NCI-H526 treated with DMSO at 0.1 percent for 48 hours (cell line): ENCODE results near the gene AFG3L2.

Experiments used
- DNase-seq: peaks from one replicate; lab custom pipeline; 2025; lab: John Stamatoyannopoulos, UW

Gene AFG3L2

DNA sequence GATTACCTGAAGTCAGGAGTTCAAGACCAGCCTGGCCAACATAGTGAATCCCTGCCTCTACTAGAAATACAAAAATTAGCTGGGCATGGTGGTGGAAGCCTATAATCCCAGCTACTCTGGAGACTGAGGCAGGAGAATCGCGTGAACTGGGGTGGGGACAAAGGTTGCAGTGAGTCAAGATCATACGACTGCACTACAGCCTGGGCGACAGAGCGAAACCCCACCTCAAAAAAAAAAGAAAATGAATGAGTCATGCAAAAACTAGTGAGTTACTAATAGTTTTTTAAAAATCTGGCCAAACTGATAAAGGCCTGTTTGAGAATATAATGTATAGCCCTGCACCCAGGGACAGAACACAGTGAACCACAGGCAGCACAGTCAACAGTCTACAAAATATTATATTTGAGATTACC is 17.5 kb downstream of the AFG3L2 start:
- DNase-seq = no peak

DNA sequence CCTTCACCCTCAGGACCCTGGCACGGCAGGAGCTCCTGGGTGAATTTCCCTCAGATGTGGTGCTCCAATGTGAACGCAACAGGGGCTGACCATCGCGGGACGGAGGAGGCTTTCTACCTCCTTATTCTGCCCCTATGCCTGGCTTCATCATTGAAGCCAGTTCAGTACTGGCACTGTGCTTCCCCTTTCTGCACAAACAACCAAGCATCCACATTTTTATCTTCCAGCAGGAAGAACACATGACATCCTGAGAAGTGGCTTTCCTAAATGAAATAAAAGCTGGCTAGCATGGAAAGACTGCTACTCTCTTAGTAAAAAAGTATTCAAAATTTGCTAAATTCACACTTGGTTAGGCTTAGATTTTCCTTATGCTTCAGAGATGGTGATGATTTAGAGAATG is 24.8 kb downstream of the AFG3L2 start:
- no peak for DNase-seq

DNA sequence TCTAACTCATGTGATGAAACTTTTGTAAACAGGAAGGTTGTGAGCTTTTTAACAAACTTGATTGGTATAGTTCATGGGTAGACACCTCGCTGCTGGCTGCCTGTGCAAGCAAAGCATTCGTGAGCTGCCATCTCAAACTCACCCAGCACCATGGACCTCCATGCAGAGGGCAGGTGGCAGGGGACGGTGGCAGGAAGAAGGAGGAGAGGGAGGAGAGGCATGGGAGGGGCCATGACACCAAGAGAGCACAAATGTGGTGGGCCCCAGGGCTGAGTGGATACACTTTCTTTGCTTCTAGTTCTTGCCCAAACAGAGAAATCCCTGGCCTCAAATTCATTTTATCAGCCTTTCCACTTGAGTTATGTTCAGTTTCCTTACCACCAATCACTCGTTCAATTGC is 29.1 kb downstream of the AFG3L2 start:
- no peak for DNase-seq

DNA sequence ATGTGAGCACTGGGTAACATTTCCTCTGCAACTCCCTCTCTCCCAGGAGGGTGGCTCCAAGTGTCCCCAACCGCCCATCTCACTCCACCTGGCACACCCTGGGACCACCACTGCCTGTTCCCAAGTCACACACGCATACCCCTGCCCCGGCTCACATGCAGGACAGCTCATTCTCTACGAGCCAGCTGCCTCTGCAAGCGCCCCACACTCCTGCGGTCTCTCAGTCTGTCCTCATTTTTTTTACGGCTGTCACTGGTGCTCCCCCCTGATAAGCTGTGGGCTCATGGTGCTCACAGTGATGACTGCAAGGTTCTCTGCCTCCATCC is 30.8 kb downstream of the AFG3L2 start:
- DNase-seq = no peak

DNA sequence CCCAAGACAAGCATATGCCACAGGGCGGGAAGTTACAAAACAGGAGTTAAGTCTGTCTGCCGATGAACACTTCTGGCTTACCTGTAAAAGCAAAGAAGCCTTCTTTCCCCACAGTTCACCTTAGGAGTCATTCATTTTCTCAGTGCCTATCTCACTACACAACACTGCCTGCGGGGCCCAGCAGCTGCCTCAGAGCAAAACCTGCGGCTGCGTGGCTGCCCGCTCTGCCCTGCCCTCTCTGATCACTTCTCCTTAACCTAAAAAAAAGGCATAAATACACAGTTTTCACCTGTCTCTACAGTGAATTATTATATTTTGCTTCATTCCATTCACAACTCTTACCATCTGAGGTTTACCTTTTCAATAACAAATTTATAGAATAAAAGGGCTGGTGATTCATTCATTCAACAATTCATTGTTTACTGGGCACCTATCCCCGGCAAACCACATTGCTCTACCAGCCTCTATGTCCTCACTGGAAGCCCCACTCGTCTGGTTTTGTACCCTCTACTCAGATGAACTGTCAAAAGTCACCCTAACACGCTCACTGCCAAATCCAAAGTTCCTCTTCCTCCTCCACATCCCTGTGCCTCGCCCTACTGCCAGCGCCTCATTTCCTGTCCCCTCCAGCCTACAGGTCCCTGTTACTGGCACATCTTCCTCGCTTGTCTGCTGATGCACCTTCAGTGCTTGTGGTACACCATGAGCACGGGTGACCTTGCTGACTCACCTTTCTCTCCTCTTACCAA is 31.4 kb downstream of the AFG3L2 start:
- no peak for DNase-seq

DNA sequence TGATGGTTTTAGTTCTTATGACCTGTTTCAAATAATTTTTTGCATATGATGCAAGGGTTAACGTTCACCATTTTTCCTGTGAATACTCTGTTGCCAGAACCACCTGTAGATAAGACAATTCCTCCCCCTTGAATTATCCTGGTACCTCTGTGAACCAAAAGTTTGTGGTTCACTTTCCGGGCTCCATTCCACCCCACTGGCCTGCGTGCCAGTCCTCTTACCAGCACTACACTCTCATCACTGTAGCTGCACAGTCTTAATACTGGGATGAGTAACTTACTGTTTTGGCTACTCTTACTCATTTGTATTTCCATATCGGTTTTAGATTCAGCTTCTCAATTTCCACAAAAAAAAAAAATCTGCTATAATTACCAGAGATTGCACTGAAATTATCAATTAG is 34.4 kb downstream of the AFG3L2 start:
- DNase-seq = no peak

DNA sequence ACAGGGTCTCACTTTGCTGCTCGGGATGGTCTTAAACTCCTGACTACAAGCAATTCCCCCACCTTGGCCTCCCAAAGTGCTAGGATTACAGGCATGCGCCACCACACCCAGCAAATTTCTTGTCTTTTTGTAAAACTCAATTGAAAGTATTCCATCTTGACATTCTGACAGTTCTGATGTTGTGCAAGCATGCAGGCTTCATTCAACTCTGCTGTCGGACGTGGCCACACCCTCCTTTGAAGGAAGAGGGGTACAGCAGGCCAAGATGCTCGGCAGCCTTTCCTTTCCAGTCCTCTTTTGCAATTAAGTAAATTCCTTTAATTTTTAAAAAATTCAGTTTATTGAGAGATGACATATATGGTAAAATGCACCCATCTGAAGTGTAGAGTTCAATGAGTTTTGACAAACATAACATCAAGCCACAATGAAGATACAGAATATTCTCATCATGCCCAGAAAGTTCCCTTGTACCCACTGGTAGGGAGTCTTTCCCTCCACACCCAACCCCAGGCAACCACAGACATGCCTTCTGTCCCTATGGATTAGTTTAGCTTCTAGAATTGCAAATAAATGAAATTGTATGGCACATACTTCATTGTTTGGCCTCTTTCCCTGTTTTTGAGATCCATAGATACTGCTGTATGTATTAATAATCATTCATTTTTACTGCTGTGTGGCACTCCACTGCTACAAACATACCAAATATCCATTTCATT is 35.9 kb downstream of the AFG3L2 start:
- no peak for DNase-seq

DNA sequence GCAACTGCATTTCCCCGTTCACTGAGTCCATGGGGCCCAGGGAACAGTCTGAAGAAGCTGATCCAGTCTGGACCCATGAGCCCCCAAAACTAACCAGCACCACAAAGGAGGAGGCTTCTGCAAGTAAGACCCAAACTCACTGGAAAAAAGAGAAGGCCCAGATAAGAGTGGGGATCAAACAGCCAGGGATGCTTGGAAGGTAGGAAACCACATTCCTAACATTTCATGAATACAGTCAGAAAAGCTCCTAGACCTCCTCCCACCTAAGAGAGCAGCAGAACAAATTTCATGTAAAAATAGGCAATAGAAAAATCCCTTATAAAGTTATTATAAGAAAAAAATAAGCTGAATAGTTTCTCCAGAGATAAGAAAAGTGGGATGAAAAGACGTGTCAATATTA is 38.6 kb downstream of the AFG3L2 start:
- no peak for DNase-seq

DNA sequence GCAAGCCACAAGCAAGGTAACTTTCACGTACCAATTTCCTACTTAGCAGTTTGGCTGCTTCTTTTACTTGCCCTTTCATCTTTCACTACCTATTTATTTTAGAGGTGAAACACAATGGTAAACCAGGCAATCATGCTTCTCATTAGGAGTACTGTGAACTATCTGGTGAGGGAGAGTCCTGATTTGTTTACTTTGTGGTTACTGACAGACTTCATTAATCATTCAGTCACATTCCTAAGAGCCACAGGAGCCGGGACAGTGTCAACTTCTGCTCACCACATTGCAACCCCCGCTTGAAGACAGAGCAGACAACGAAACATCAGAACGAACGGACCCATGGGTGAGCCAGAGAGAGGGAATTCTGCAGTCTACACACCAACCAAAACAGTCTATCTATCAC is 40.1 kb downstream of the AFG3L2 start:
- DNase-seq = no peak

DNA sequence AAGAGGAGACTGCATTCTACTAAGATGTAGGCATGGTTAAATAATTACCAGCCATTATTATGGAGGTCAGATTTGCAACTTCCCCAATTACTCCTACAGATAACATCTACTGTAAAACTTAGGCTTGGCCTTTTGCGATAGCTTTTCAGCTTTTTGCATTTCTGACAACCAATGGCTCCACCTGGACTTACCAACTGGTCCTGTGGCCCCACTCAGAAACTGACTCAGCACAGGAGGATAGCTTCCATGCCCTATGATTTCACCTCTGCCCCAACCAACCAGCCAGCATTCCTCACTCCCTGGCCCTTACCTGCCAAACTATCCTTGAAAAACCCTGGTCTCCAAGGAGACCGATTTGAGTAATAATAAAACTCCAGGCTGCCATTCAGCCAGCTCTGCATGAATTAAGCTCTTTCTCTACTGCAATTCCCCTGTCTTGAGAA is 40.8 kb downstream of the AFG3L2 start:
- no peak for DNase-seq

DNA sequence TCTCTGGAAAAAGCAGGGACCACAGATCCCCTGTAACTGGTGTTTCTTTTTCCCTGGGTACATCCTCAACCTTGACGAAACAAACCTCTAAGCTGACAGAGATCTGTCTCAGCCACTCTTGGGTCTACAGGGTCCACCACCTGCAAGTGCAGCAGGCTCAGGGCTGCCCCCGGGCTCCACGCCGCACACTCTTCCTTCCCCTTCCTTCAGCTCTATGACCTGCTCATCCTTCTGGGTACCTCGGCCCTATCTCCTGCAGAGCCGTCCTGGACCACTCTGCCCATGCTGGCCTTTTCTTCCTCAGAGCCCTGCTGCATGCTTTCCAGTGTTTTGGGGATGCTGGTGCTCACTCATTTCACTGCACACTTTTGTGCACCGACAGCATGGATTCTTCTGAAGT is 41.5 kb downstream of the AFG3L2 start:
- no peak for DNase-seq

DNA sequence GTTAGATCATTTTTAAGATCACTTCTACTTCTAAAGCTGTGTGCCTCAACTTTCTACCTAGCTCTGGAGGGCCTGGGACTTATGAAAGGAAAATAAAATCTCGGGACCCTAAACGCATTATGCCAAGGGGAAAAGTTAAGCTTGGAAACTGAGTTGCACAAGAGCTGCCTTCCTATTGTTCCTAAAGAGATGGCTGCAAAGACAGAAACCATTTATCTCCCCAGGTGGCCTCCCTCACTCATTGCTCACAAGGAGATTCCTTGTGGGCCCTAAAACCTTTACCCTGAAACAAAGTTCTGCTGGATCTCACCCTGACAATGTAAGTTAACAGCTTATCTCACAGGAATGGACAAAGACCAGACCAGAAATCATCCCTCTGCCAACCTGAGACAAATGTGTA is 42.2 kb downstream of the AFG3L2 start:
- no peak for DNase-seq

DNA sequence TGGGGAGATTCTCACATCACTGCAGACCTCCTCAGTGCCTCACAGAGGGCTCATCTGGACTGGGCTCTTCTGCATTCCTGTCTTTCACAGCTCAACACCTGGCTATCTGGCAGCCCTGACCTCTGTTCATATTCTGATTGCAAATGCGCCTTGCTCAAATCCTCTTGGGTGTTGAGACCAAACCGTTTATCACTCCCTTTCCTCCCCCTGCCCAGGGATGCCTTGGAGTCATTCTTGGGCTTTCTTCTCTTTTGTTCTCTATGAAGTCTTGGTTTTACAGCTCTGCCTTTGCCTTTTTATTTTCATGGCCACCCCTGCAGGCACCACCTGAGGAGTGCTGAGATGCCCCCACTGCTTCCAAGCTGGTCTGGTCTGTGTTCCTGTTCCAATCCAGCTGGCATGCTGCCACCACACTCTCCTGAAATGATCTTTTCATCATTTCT is 42.6 kb downstream of the AFG3L2 start:
- DNase-seq = no peak

DNA sequence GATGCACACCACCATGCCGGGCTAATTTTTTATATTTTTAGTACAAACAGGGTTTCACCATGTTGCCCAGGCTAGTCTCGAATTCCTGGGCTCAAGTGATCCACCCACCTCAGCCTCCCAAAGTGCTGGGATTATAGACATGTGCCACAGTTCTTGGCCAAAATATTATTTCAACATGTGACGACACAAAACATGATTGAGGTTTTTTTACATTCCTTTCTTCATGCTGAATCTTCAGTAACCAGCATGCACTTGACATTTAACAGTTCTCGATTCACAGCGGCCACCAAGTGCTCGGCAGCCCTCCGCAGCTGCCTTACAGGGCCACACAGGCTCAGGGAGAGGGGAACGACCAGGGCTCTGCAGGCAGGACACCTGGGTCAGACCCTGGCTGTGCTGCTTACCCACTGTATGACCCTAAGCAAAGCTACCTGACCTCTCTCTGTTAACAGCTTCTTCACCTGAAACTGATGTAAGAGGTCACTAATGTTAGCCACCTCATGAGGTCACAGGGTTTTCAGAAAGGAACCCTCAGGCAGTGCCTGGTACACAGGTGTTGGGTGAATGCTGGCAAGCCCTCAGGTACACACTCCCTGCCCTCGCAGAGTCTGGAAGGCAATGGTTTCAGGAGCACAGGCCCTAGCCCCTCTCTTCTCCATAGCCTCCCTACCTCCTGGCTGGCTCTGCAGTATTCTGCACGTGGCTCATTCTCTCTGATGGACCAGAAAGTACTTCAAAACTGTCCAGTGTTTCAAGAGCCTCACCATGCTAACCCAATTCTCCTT is 43.3 kb downstream of the AFG3L2 start:
- DNase-seq = no peak

DNA sequence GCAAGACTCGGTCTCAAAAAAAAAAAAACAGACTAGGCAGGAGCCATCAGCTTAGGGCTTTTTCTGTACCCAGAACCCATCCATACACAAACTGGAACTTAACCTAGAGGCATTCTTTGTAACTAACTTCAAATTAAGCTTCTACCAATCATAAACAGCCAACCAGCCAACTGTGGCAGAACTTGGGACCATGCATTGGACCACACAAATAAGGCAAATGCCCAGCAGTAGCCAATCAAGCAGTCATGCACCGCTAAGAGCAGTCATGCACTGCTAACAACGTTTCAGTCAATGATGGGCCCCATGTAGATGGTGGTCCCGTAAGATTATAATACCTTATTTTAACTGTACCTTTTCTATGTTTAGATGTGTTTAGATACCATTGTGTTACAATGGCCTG is 46.3 kb downstream of the AFG3L2 start:
- DNase-seq = no peak

DNA sequence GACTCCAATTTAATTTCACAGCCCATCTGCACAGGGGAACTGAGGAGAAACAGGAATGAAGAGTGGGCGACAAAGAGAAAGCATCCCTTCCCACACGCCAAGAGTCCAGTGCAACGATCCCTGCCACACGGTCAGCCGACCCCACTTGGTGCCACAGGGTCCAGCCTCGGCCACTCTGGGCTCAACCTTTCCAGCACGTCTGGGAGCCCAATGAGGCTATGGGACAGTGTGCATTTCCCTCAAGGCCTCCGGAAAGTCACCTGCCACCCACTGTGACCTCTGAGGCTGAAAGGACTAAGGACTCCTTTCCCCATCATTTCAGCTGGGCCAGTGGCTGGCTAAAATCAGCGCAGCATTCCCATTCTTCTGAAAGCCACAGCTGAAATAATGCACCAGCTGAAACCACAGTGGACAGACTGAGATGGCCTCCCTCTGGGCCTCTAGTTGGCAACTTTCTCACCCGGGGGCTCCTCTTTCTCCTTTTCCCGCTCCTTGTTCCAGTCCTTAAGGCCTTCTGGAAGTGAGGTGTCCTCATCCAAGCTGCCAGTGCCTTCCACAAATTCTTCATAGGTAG is 47.8 kb downstream of the AFG3L2 start:
- no peak for DNase-seq

DNA sequence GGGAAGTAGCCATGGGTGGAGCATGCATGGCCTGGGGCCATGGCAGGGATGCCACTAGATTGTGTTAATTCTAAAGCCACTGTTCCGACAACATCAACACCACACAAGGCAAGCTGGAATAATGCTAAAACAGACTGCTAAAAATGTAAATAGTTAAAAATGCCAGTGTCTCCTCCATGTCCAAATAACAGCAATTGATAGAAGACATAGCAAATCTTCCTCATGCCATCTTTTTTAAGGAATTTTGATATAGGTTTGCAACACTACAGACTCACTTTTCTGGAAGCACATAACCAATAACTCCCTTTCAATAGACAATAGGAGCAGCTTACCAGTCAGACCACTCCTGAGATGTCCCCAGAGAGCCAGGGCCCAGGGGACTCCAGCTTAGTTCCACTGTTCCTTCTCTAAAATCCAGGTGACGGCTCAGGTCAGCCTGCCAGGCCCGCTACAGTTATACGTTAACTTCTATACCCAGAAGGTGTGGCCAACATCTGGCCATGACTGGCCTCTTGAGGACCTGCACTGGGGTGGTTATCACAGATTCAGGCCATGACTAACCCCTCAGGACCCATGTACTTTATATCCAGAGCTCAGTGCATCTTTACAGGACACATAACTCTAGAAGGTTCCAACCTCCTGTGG is 48.7 kb downstream of the AFG3L2 start:
- DNase-seq = no peak

DNA sequence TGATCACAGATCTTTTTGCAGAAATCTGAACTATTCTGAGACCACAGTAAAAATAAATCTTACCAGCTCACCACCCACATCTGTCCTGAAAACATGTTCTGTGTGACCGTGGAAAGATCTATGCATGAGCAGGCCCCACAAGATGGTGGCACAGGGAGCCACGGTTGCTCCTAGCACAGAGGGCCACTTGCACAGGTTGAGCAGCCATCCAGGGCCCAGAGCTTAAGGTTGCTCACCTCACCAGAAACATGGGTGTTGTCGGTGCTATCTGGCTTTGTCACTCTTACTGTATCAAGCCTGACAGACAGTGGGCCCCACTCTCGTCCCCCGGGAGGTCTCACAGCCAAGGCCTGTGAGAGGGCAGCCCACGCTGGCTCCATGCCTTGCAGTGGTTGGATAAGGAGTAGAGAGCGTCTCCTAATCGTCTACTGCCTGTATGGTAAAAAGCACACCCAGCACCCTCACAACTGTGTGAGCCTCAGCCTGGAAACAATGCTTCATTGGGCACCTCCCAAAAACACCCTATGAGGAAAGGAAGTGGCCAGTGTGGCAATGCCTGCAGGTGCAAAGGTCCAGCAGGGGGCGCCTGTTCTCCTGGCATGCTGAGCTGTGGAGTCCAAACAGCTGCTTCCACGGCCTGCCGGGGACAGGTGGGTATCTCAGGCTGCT is 49.4 kb downstream of the AFG3L2 start:
- DNase-seq = peak; percentile 8

DNA sequence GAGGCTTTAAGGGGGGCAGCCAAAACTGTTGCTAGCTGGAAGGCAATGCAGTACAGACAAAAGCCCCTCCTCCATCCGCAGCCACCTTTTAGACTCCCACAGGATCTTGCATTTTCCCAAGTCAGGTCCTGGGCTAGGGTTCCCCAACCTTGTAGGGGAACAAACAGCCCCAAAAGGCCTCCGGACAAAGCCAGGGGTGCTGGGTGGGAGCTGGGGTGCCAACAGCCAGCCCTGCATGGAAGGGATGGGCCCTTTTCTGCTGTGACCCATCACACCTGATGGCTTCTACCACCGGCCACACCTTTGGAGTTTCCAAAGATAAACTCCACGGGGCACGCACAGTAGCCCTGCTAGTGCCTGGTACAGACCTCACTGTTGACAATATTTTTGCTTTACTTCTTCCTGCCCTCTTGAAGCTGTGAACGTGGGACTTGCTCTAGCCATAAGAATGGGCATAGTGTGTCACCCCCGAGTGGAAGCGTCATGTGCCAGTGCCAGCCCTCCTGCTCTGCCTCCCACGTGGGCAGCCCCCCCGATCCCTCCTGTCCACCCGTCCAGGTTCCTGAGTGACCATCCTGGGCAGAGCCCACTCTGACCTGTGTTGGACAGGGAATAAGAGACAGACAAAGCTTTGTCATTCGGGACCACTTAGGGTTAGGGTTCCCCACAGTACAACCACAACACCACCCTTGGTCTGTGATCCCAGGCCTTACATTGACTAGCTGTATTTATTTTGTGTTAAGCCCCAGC is 50.1 kb downstream of the AFG3L2 start:
- DNase-seq = no peak

DNA sequence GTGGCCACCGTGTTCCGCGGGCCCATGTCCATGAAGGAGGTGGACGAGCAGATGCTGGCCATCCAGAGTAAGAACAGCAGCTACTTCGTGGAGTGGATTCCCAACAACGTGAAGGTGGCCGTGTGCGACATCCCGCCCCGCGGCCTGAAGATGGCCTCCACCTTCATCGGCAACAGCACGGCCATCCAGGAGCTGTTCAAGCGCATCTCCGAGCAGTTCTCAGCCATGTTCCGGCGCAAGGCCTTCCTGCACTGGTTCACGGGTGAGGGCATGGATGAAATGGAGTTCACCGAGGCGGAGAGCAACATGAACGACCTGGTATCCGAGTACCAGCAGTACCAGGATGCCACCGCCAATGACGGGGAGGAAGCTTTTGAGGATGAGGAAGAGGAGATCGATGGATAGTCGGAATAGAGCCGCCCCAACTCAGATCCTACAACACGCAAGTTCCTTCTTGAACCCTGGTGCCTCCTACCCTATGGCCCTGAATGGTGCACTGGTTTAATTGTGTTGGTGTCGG is 51.2 kb downstream of the AFG3L2 start:
- DNase-seq = no peak
